ENCODE results near the gene DAB1.

Gene DAB1

DNA sequence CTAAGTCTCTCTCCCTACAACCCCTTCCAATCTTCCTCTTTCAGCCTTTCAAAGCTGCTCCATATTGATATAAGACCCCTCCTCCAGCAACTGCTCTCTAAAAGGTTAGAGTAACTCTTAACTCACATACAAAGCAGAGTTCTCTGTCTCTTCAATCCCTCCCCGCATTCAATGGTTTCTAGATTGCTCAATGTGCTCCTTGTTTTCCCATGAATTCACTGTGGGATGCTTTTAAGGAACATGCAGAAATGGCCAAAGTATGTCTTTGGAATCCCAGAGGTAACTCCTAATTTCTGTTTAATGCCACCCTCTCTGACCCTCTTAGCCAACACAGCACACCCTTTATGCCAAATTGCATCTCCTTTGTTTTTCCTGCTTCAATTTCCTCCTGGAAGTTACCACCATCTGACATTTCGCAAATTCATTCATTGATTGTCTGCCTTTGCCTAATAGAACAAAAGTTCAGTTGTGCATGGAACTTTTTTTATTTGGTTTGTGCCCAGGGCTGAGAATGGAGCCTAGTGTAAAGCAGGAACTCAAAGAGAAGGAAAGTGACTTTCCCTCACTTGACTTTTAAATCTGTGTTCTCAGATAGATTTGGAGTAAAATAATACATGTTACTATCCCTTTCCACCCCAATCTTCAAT lies 285.3 kb downstream of the DAB1 start:
- TF ChIP-seq, protein P1, sequence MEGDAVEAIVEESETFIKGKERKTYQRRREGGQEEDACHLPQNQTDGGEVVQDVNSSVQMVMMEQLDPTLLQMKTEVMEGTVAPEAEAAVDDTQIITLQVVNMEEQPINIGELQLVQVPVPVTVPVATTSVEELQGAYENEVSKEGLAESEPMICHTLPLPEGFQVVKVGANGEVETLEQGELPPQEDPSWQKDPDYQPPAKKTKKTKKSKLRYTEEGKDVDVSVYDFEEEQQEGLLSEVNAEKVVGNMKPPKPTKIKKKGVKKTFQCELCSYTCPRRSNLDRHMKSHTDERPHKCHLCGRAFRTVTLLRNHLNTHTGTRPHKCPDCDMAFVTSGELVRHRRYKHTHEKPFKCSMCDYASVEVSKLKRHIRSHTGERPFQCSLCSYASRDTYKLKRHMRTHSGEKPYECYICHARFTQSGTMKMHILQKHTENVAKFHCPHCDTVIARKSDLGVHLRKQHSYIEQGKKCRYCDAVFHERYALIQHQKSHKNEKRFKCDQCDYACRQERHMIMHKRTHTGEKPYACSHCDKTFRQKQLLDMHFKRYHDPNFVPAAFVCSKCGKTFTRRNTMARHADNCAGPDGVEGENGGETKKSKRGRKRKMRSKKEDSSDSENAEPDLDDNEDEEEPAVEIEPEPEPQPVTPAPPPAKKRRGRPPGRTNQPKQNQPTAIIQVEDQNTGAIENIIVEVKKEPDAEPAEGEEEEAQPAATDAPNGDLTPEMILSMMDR (IDR thresholded peaks at IDR 0.05; ENCODE audit: low read depth, low read length): no peak
- no peak for DNase-seq (ENCODE audit: low read depth in 2 of 2)

GRCh38 chr1:57137980-57138379 lies 285.9 kb downstream of the DAB1 start:
- TF ChIP-seq, protein P1 (IDR thresholded peaks at IDR 0.05; ENCODE audit: low read depth, low read length): no peak
- no peak for DNase-seq (ENCODE audit: low read depth in 2 of 2)
- H3K4me3 ChIP-seq (replicated peaks in 1 of 2; ENCODE audit: low read depth in 2 of 2, low read length in 2 of 2): no peak overlapping the region

More for the DNA sequence above, 285.3 kb downstream of the DAB1 start:
- H3K4me3 ChIP-seq (replicated peaks in 1 of 2; ENCODE audit: low read depth in 2 of 2, low read length in 2 of 2): no peak overlapping the region

GRCh38 chr1:57134803-57135202 lies 289.1 kb downstream of the DAB1 start:
- TF ChIP-seq, protein P1 (IDR thresholded peaks at IDR 0.05; ENCODE audit: low read depth, low read length): no peak
- no peak overlapping the region for H3K4me3 ChIP-seq (replicated peaks in 1 of 2; ENCODE audit: low read depth in 2 of 2, low read length in 2 of 2)
- DNase-seq (ENCODE audit: low read depth in 2 of 2): no peak

GRCh38 chr1:57133686-57134085 lies 290.2 kb downstream of the DAB1 start:
- TF ChIP-seq, protein P1 (IDR thresholded peaks at IDR 0.05; ENCODE audit: low read depth, low read length): no peak
- H3K4me3 ChIP-seq (replicated peaks in 1 of 2; ENCODE audit: low read depth in 2 of 2, low read length in 2 of 2): no peak overlapping the region
- peak; percentile 22 to 25 for DNase-seq (ENCODE audit: low read depth in 2 of 2)

- H3K4me3 ChIP-seq (replicated peaks in 1 of 2; ENCODE audit: low read depth in 2 of 2, low read length in 2 of 2): no peak overlapping the region
- TF ChIP-seq, protein P1 (IDR thresholded peaks at IDR 0.05; ENCODE audit: low read depth, low read length): no peak
- DNase-seq (ENCODE audit: low read depth in 2 of 2): peak; percentile 22 to 27
These were observed 290.8 kb downstream of the DAB1 start for GRCh38 chr1:57132993-57133622.

- peak in 1 of 2 donors; percentile 64 for DNase-seq (ENCODE audit: low read depth in 2 of 2)
- H3K4me3 ChIP-seq (replicated peaks in 1 of 2; ENCODE audit: low read depth in 2 of 2, low read length in 2 of 2): no peak overlapping the region
- TF ChIP-seq, protein P1 (IDR thresholded peaks at IDR 0.05; ENCODE audit: low read depth, low read length): no peak
These were observed 292.0 kb downstream of the DAB1 start for GRCh38 chr1:57131701-57132394.

Data from cardiac fibroblast (primary cell).